ENCODE data around the gene GABRG3. TPM values are rescaled to one million over a fixed set of nuclear protein-coding genes. Genes with fewer than 3 reads are reported as not detected.

The GABRG3 gene
- total RNA-seq, 1 experiment from 2014 or later: not detected

DNA sequence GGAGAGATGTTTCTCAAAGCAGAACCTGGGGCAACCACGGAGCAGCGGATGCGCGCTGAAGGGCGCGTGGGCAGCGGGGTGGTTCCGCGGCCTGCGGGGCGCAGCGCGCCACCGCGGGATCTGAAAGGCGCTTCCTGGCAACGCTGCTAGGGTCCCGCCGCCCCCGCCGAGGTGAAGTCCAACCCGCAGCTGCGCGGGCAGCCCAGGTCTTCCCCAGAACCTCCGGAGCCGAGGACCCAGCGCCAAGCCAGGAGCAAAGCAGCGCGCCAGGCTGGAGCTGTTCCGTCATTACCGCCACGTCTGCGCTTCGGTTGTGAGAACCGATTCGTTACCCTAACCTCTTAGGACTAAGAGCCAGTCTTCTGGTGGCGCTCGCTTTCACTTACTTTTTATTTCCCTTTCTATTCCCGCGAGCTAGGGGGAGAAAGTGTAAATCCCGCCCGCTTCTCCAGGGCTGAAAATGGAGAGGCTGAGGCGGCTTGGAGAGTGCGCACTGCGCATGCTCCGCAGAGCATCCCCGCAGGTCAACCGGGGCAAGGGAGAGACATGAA, 3.2 kb upstream of the GABRG3 start (continued):
- TF ChIP-seq, protein P1, sequence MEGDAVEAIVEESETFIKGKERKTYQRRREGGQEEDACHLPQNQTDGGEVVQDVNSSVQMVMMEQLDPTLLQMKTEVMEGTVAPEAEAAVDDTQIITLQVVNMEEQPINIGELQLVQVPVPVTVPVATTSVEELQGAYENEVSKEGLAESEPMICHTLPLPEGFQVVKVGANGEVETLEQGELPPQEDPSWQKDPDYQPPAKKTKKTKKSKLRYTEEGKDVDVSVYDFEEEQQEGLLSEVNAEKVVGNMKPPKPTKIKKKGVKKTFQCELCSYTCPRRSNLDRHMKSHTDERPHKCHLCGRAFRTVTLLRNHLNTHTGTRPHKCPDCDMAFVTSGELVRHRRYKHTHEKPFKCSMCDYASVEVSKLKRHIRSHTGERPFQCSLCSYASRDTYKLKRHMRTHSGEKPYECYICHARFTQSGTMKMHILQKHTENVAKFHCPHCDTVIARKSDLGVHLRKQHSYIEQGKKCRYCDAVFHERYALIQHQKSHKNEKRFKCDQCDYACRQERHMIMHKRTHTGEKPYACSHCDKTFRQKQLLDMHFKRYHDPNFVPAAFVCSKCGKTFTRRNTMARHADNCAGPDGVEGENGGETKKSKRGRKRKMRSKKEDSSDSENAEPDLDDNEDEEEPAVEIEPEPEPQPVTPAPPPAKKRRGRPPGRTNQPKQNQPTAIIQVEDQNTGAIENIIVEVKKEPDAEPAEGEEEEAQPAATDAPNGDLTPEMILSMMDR (IDR thresholded peaks at IDR 0.05 in 2 of 3, conservative IDR thresholded peaks at IDR 0.05 in 1 of 3; ENCODE audit: borderline replicate concordance in 1 of 3, insufficient read depth in 1 of 3, low read depth in 2 of 3, low read length in 2 of 3): no peak

DNA sequence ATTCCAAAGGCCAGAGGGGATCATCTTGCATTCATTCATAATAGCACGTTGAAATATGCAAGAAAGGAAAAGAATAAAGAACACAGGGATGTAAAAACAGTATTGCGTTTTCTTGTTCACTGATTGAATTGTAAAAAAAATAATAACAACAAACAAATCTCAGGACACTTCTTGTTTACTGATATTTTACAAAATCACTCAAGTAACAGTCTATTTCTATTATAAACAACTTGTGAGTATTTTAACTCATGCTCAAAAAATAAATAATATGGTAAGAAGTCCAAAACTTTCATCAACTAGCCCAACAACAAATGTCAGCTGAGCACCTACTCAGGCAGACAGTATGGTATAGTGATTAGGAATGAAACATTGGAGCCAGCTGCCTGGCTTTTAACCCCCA, 2.2 kb upstream of the GABRG3 start:
- H3K4me2 ChIP-seq (ENCODE audit: low read length): no peak overlapping the region
- peaks cover 7 to 24% of the 10 kb centered on the region in 2 experiments; a peak in 2 of 4 replicates for H3K9me3 ChIP-seq (ENCODE audit: control insufficient read depth in 1 of 2, insufficient read depth in 1 of 2, low read depth in 1 of 2, low read length in 2 of 2)
- H3K27me3 ChIP-seq (ENCODE audit: insufficient read depth, low read length): no peaks in the 10 kb centered on the region
- RAD21 ChIA-PET (ENCODE audit: low non-redundant PET in 1 of 2, low total read pairs in 2 of 2, uncharacterized antibody in 2 of 2, unreplicated experiment in 2 of 2): no interaction called here
- H3K36me3 ChIP-seq (ENCODE audit: control insufficient read depth in 1 of 2, insufficient read depth in 2 of 2, low read length in 2 of 2): no peaks in the 10 kb centered on the region
- H3K27ac ChIP-seq (ENCODE audit: low read depth, low read length): no peak overlapping the region
- no peaks in the 10 kb centered on the region for H4K20me1 ChIP-seq (ENCODE audit: insufficient read depth)
- no peak overlapping the region for H2AFZ ChIP-seq (ENCODE audit: low read depth, low read length, poor library complexity, severe bottlenecking)
- CTCF ChIA-PET: no interaction called here
- POLR2A ChIA-PET: no interaction called here
- H3K9me2 ChIP-seq (ENCODE audit: insufficient read depth): no peaks in the 10 kb centered on the region
- no peaks in the 10 kb centered on the region for H3K79me2 ChIP-seq (ENCODE audit: insufficient read depth, low read length)
- ATAC-seq (no peak), DNase-seq (ENCODE audit: low read depth, low spot score) (no peak)
- BruUV-seq (replicated peaks): no TSS peak
- no peak overlapping the region for H3K9ac ChIP-seq (ENCODE audit: low read length)
- TF ChIP-seq ZNF274 (IDR thresholded peaks at IDR 0.05; ENCODE audit: low read depth, low read length) (no peak), ZFX (IDR thresholded peaks at IDR 0.05) (no peak), YY1 (IDR thresholded peaks at IDR 0.05; ENCODE audit: extremely low read depth, insufficient replicate concordance, low read depth, low read length) (no peak), EGR1 (IDR thresholded peaks at IDR 0.05; ENCODE audit: low read depth) (no peak), SIN3A (IDR thresholded peaks at IDR 0.05; ENCODE audit: low read depth) (no peak), JUND (IDR thresholded peaks at IDR 0.05) (no peak), POLR2AphosphoS5 (IDR thresholded peaks at IDR 0.05; ENCODE audit: low read depth, low read length) (no peak), TCF7L2 (IDR thresholded peaks at IDR 0.05; ENCODE audit: borderline replicate concordance, extremely low read depth, insufficient read depth, insufficient read length) (no peak), EZH2phosphoT487 (IDR thresholded peaks at IDR 0.05; ENCODE audit: borderline replicate concordance) (no peak), RAD21 (IDR thresholded peaks at IDR 0.05; ENCODE audit: low read depth) (no peak)
- TF ChIP-seq, protein P2, sequence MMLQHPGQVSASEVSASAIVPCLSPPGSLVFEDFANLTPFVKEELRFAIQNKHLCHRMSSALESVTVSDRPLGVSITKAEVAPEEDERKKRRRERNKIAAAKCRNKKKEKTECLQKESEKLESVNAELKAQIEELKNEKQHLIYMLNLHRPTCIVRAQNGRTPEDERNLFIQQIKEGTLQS (IDR thresholded peaks at IDR 0.05): no peak
- TF ChIP-seq, protein P3, sequence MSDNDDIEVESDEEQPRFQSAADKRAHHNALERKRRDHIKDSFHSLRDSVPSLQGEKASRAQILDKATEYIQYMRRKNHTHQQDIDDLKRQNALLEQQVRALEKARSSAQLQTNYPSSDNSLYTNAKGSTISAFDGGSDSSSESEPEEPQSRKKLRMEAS (IDR thresholded peaks at IDR 0.05): no peak
- no peaks in the 10 kb centered on the region for H3K4me1 ChIP-seq (ENCODE audit: control insufficient read depth in 1 of 2, insufficient read depth in 2 of 2, low read length in 2 of 2)
- intact Hi-C loops (cut with micrococcal nuclease): no loop called here
- no peak overlapping the region for H3K4me3 ChIP-seq (replicated peaks in 1 of 2; ENCODE audit: low read depth in 1 of 2, low read length in 2 of 2)

Data from HCT116 (cell line).